Type B pancreatic cell (in vitro differentiated cells): Measurements from ENCODE around the gene TMEM250. TPM values are rescaled to one million over a fixed set of nuclear protein-coding genes. Genes with fewer than 3 reads are reported as not detected.

Experiments
- DNase-seq: peaks from one replicate; pipeline ENCODE4 v3.0.0; 2021; ENCODE audit warnings: mixed read lengths; ENCODE audit not compliant: unreplicated experiment; ENCODE audit errors: extremely low spot score
- H3K27ac Mint-ChIP-seq: 2 replicates; pipeline ENCODE4 v1.8.0; 2021; ENCODE audit warnings: mild to moderate bottlenecking, mixed read lengths
- H3K27me3 Mint-ChIP-seq: 2 replicates; pipeline ENCODE4 v1.8.0; 2021; ENCODE audit warnings: mixed read lengths
- H3K36me3 Mint-ChIP-seq: 2 replicates; pipeline ENCODE4 v1.8.0; 2021; ENCODE audit warnings: mixed read lengths
- H3K4me1 Mint-ChIP-seq: one replicate; pipeline ENCODE4 v1.8.0; 2021; ENCODE audit warnings: mixed read lengths; ENCODE audit not compliant: unreplicated experiment
- H3K4me3 Mint-ChIP-seq: 2 replicates; pipeline ENCODE4 v1.8.0; 2021; ENCODE audit warnings: mild to moderate bottlenecking, mixed read lengths
- H3K9me3 Mint-ChIP-seq: 2 replicates; pipeline ENCODE4 v1.8.0; 2021; ENCODE audit warnings: mixed read lengths
- CTCF ChIP-seq: fragments of 200-600 bp; sonication (generic); conservative IDR thresholded peaks from 2 replicates; pipeline ENCODE4 v1.5.0; 2021; ENCODE audit warnings: antibody characterized with exemption, mild to moderate bottlenecking
- total RNA-seq: library from RNA; stranded (reverse); gene quantifications from 2 replicates; pipeline ENCODE4 v1.2.1, GENCODE V29; 2021; ENCODE audit warnings: low replicate concordance

TMEM250 gene
- total RNA-seq, 1 donor from 2014 or later = 37.9 TPM

GRCh38 chr9:136131629-136132511, 13.2 kb upstream of the TMEM250 start:
- Mint-ChIP-seq H3K9me3 (no peaks in the 10 kb centered on the region), H3K27me3 (peaks cover 42% of the 10 kb centered on the region), H3K4me3 (peak overlapping the region; percentile 51), H3K36me3 (no peaks in the 10 kb centered on the region), H3K27ac (no peak overlapping the region), H3K4me1 (peaks cover 17% of the 10 kb centered on the region)
- TF ChIP-seq CTCF = no peak
- DNase-seq = no peak

- DNase-seq = no peak
- peaks cover 5% of the 10 kb centered on the region for H3K9me3 Mint-ChIP-seq
- TF ChIP-seq CTCF = no peak
- H3K36me3 Mint-ChIP-seq = no peaks in the 10 kb centered on the region
- H3K27me3 Mint-ChIP-seq = peaks cover 38% of the 10 kb centered on the region
- H3K27ac Mint-ChIP-seq = peak overlapping the region; percentile 9
- H3K4me3 Mint-ChIP-seq = no peak overlapping the region
- H3K4me1 Mint-ChIP-seq = peaks cover 15% of the 10 kb centered on the region
These were observed 10.5 kb upstream of the TMEM250 start for GRCh38 chr9:136129176-136129575.

GRCh38 chr9:136128436-136128835, 9.8 kb upstream of the TMEM250 start:
- no peak overlapping the region for H3K4me3 Mint-ChIP-seq
- H3K27ac Mint-ChIP-seq = no peak overlapping the region
- H3K4me1 Mint-ChIP-seq = peaks cover 12% of the 10 kb centered on the region
- H3K27me3 Mint-ChIP-seq = peaks cover 31% of the 10 kb centered on the region
- no peak for TF ChIP-seq CTCF
- no peaks in the 10 kb centered on the region for H3K36me3 Mint-ChIP-seq
- peaks cover 5% of the 10 kb centered on the region for H3K9me3 Mint-ChIP-seq
- DNase-seq = no peak

GRCh38 chr9:136127313-136127712, 8.6 kb upstream of the TMEM250 start:
- TF ChIP-seq CTCF = no peak
- DNase-seq = no peak
- Mint-ChIP-seq H3K9me3 (peaks cover 5% of the 10 kb centered on the region), H3K36me3 (no peaks in the 10 kb centered on the region), H3K4me3 (no peak overlapping the region), H3K27me3 (peaks cover 31% of the 10 kb centered on the region), H3K4me1 (peaks cover 12% of the 10 kb centered on the region), H3K27ac (no peak overlapping the region)

- Mint-ChIP-seq H3K27ac (no peak overlapping the region), H3K36me3 (no peaks in the 10 kb centered on the region), H3K4me3 (no peak overlapping the region), H3K27me3 (peaks cover 21% of the 10 kb centered on the region), H3K9me3 (peaks cover 5% of the 10 kb centered on the region), H3K4me1 (peaks cover 4% of the 10 kb centered on the region)
- TF ChIP-seq CTCF = no peak
- DNase-seq = no peak
These were observed 6.5 kb upstream of the TMEM250 start for GRCh38 chr9:136124976-136125692.
